SU-DHL-6 (cell line): ENCODE measurements around the gene ZNF213.

Source experiments
- H2AFZ ChIP-seq: fragments of 200-600 bp; sonication (generic); 2 replicates; pipeline ENCODE4 v1.6.1; 2014; ENCODE audit warnings: low read depth, mild to moderate bottlenecking, moderate library complexity, mixed read lengths, antibody characterized with exemption, low read length; ENCODE audit not compliant: severe bottlenecking
- H3F3A ChIP-seq: fragments of 200-600 bp; shearing (Covaris generic); 2 replicates; pipeline ENCODE4 v1.6.0; 2016; ENCODE audit warnings: antibody characterized with exemption, mild to moderate bottlenecking; ENCODE audit not compliant: insufficient read depth
- H3K27ac ChIP-seq: fragments of 200-600 bp; sonication (generic); 2 replicates; pipeline ENCODE4 v1.5.1; 2016; ENCODE audit warnings: low read depth, mild to moderate bottlenecking, low read length, moderate library complexity, mixed read lengths
- H3K27me3 ChIP-seq: fragments of 200-600 bp; sonication (generic), shearing (Covaris generic); 2 replicates; pipeline ENCODE4 v1.6.0; 2014; ENCODE audit warnings: mild to moderate bottlenecking, low read length
- H3K36me3 ChIP-seq: fragments of 200-600 bp; sonication (generic); 2 replicates; pipeline ENCODE4 v1.6.1; 2014; ENCODE audit warnings: mild to moderate bottlenecking, low read length, mixed read lengths
- H3K4me2 ChIP-seq: fragments of 300-600, 200-600 bp; shearing (Covaris generic), sonication (generic); 2 replicates; pipeline ENCODE4 v1.6.0; 2014; ENCODE audit warnings: low read length, low read depth, mild to moderate bottlenecking; ENCODE audit not compliant: poor library complexity, severe bottlenecking
- H3K4me3 ChIP-seq: fragments of 200-600 bp; sonication (generic); 2 replicates; pipeline ENCODE4 v1.5.1; 2014; ENCODE audit warnings: antibody characterized with exemption, low read length, mild to moderate bottlenecking, mixed read lengths; ENCODE audit not compliant: insufficient read depth, poor library complexity, severe bottlenecking
- H3K79me2 ChIP-seq: fragments of 200-600 bp; sonication (generic); 2 replicates; pipeline ENCODE4 v1.6.1; 2014; ENCODE audit warnings: mild to moderate bottlenecking, low read length, moderate library complexity; ENCODE audit not compliant: insufficient read depth
- H3K9ac ChIP-seq: fragments of 200-600 bp; sonication (generic); 2 replicates; pipeline ENCODE4 v1.7.0; 2014; ENCODE audit warnings: mild to moderate bottlenecking, low read length
- H3K9me2 ChIP-seq: fragments of 200-600 bp; sonication (generic); replicated peaks from 2 replicates; pipeline ENCODE4 v1.6.1; 2014; ENCODE audit warnings: low read length; ENCODE audit not compliant: insufficient read depth
- H3K9me3 ChIP-seq: fragments of 200-600 bp; sonication (generic); 2 replicates; pipeline ENCODE4 v1.6.1; 2014; ENCODE audit warnings: low read length, mixed read lengths; ENCODE audit not compliant: insufficient read depth
- H4K20me1 ChIP-seq: fragments of 200-600 bp; sonication (generic); 2 replicates; pipeline ENCODE4 v1.6.1; 2014; ENCODE audit warnings: low read depth, mild to moderate bottlenecking, antibody characterized with exemption, low read length, moderate library complexity, mixed read lengths
- CTCF ChIP-seq: fragments of 200-600 bp; sonication (generic); IDR thresholded peaks from one replicate; pipeline ENCODE4 v1.5.1; 2017; ENCODE audit warnings: antibody characterized with exemption, mild to moderate bottlenecking, low read length, moderate library complexity; ENCODE audit not compliant: insufficient read depth, poor library complexity, severe bottlenecking
- EZH2phosphoT487 ChIP-seq: fragments of 200-600 bp; sonication (generic), shearing (Covaris generic); conservative IDR thresholded peaks from 2 replicates; pipeline ENCODE4 v1.6.1; 2018; ENCODE audit warnings: mild to moderate bottlenecking, antibody characterized with exemption, low read length, moderate library complexity, mixed read lengths

ZNF213 gene

GRCh38 chr16:3113765-3114479 is 20.9 kb upstream of the ZNF213 start:
- Histone ChIP-seq H3K4me2 (no peak overlapping the region), H3K9ac (no peak overlapping the region), H3F3A (no peaks in the 10 kb centered on the region), H3K79me2 (no peaks in the 10 kb centered on the region), H3K4me3 (no peak overlapping the region), H3K36me3 (no peaks in the 10 kb centered on the region), H4K20me1 (no peaks in the 10 kb centered on the region), H3K9me2 (no peaks in the 10 kb centered on the region), H3K27ac (no peak overlapping the region), H3K9me3 (no peaks in the 10 kb centered on the region), H3K27me3 (no peaks in the 10 kb centered on the region), H2AFZ (no peak overlapping the region)
- TF ChIP-seq EZH2phosphoT487 (no peak), CTCF (no peak)

DNA sequence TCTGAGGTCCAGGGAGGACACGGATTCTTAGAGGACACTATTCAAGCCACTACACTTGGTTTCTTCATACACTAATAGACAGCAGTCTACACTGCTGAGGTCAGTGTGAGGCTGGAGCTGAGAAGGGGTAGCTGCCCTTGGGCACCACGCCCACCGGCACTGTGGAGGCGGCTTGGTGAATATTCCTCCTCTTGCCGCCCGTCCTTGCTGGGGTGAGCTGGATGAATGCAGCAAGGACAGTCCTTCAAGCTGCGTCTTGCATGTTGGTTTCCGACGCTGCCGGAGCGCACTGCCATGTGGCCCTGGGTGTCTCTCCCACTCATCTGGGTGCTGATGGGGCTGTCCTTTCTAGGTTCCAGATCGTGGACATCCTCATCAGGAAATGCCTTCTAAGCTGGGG is 19.8 kb upstream of the ZNF213 start:
- Histone ChIP-seq H3K9me2 (no peaks in the 10 kb centered on the region), H3K27ac (no peak overlapping the region), H4K20me1 (no peaks in the 10 kb centered on the region), H3K9me3 (no peaks in the 10 kb centered on the region), H3K27me3 (no peaks in the 10 kb centered on the region), H2AFZ (no peak overlapping the region), H3K36me3 (no peaks in the 10 kb centered on the region), H3K9ac (no peak overlapping the region), H3F3A (no peaks in the 10 kb centered on the region), H3K79me2 (no peaks in the 10 kb centered on the region), H3K4me3 (no peak overlapping the region), H3K4me2 (no peak overlapping the region)
- TF ChIP-seq EZH2phosphoT487 (no peak), CTCF (no peak)

DNA sequence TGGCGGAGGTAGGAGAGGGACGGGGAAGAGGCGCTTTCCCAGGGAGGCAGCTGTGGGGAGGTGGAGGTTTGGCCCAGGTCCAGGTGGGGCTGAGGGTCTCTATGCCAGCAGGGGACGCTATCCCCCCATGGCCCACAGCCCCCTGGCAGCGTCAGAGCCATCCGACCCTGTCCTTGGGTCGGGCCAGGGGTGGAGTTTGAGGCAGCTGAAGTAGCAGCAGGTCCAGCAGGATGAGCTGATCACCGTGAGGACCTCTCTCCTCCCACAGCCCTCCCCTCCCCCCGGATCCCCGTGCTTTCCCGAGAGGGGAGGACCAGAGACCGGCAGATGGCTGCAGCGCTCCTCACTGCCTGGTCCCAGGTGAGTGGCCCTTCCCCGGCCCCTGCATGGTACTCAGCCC is 19.3 kb upstream of the ZNF213 start:
- H2AFZ ChIP-seq, result no peak overlapping the region
- no peak overlapping the region for H3K27ac ChIP-seq
- no peaks in the 10 kb centered on the region for H3K9me3 ChIP-seq
- H4K20me1 ChIP-seq, result no peaks in the 10 kb centered on the region
- no peaks in the 10 kb centered on the region for H3K9me2 ChIP-seq
- no peak overlapping the region for H3K4me3 ChIP-seq
- H3K27me3 ChIP-seq, result no peaks in the 10 kb centered on the region
- TF ChIP-seq EZH2phosphoT487 (no peak), CTCF (peak; percentile 19)
- H3K9ac ChIP-seq, result no peak overlapping the region
- H3K79me2 ChIP-seq, result no peaks in the 10 kb centered on the region
- H3F3A ChIP-seq, result no peaks in the 10 kb centered on the region
- H3K36me3 ChIP-seq, result no peaks in the 10 kb centered on the region
- H3K4me2 ChIP-seq, result no peak overlapping the region
